ENCODE measurements around the gene ZNF628.
A peak's percentile ranks its signal among the peaks of the same experiment; 100 is the strongest.

ZNF628 gene

DNA sequence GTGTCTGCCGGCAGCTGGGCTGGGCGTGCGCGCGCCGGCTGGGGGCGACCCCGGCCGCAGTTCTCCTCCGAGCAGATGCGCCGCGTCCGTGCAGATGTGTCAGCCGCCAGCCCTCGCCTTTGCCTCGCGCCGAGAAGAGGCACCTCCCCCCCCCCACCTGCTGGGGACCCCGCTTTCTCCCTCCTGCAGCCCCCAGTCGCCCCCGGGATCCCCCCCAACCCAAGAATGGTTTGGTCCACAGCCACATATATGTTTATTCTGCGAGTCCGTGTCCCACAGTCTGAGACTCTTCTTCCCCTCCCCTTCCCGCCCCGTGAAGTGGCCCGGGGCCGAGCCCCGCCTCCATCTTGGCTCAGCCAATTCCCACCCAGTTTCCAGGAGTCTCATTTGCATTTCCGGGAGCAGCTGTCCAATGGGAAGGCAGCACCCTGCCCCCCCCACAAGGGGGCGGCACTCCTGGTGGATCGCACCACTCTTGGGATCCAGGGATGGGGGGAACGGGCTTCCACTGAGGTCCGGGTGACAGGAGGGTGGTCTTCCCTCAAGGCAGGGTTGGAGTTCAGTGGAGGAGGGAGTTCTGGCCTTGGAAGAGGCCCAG, 23.6 kb upstream of the ZNF628 start:
- Histone ChIP-seq H3K9me2 (replicated peaks; ENCODE audit: low read depth, low read length) (no peaks in the 10 kb centered on the region), H2AFZ (ENCODE audit: low read length) (no peak overlapping the region), H4K20me1 (ENCODE audit: insufficient read depth, low read length, poor library complexity, severe bottlenecking) (no peaks in the 10 kb centered on the region), H3K4me2 (ENCODE audit: low read depth, low read length, poor library complexity, severe bottlenecking) (no peak overlapping the region), H3K36me3 (ENCODE audit: insufficient read depth, low read length) (no peaks in the 10 kb centered on the region), H3K27me3 (ENCODE audit: insufficient read depth, low read length, poor library complexity, severe bottlenecking) (no peaks in the 10 kb centered on the region), H3K4me3 (ENCODE audit: low read length, poor library complexity, severe bottlenecking) (no peak overlapping the region), H3K79me2 (ENCODE audit: insufficient read depth, low read length) (no peaks in the 10 kb centered on the region; the same call in 1 of the 2 replicates), H3K4me1 (ENCODE audit: insufficient read depth, low read length, poor library complexity, severe bottlenecking) (no peaks in the 10 kb centered on the region), H3K9ac (ENCODE audit: low read depth, low read length, poor library complexity, severe bottlenecking) (no peak overlapping the region), H3F3A (ENCODE audit: low read depth) (no peaks in the 10 kb centered on the region), H3K9me3 (ENCODE audit: insufficient read depth, low read depth, low read length) (no peaks in the 10 kb centered on the region)
- TF ChIP-seq, protein P1, sequence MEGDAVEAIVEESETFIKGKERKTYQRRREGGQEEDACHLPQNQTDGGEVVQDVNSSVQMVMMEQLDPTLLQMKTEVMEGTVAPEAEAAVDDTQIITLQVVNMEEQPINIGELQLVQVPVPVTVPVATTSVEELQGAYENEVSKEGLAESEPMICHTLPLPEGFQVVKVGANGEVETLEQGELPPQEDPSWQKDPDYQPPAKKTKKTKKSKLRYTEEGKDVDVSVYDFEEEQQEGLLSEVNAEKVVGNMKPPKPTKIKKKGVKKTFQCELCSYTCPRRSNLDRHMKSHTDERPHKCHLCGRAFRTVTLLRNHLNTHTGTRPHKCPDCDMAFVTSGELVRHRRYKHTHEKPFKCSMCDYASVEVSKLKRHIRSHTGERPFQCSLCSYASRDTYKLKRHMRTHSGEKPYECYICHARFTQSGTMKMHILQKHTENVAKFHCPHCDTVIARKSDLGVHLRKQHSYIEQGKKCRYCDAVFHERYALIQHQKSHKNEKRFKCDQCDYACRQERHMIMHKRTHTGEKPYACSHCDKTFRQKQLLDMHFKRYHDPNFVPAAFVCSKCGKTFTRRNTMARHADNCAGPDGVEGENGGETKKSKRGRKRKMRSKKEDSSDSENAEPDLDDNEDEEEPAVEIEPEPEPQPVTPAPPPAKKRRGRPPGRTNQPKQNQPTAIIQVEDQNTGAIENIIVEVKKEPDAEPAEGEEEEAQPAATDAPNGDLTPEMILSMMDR (conservative IDR thresholded peaks at IDR 0.05; ENCODE audit: low read length) = no peak
- no peak for TF ChIP-seq EZH2phosphoT487 (IDR thresholded peaks at IDR 0.05; ENCODE audit: borderline replicate concordance)

DNA sequence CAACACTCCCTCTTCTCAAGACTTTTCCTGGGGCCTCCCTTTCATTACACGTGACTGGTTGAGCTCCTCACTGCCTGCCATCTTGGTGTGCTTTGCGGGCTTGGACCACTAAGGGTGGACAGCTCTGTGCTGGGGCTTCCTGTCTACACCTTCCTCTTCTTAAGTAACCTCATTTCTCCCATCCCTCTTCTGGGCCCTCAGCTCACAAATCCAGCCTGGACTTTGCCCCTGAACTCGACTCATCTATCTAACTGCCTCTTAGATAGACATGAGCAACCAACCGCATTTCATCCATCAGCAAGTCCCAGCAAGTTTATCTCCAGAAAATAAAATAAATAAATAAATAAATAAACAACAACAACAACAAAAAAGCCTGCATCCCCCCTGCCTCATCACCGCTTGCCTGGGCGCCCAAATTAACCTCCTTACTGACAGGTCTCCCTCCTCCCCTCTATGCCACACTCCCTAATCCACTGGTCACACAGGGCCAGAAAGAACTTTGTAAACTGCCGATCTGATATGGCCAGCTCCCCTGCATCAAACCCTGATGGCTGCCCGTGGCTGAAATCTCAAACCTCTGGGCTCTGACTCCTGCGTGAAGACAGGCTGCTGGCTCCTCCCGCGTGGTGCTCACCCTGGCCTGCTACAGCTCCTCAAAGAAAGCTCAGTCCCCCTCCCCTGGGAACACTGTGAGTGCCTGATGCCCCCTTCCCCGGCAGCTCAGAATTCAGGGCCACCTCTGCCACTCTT, 22.7 kb upstream of the ZNF628 start:
- TF ChIP-seq EZH2phosphoT487 (IDR thresholded peaks at IDR 0.05; ENCODE audit: borderline replicate concordance) = no peak
- TF ChIP-seq, protein P1 (conservative IDR thresholded peaks at IDR 0.05; ENCODE audit: low read length) = no peak
- H3K4me2 ChIP-seq (ENCODE audit: low read depth, low read length, poor library complexity, severe bottlenecking) = no peak overlapping the region
- H4K20me1 ChIP-seq (ENCODE audit: insufficient read depth, low read length, poor library complexity, severe bottlenecking) = no peaks in the 10 kb centered on the region
- no peak overlapping the region for H3K9ac ChIP-seq (ENCODE audit: low read depth, low read length, poor library complexity, severe bottlenecking)
- no peaks in the 10 kb centered on the region for H3K27me3 ChIP-seq (ENCODE audit: insufficient read depth, low read length, poor library complexity, severe bottlenecking)
- no peak overlapping the region for H3K4me3 ChIP-seq (ENCODE audit: low read length, poor library complexity, severe bottlenecking)
- no peaks in the 10 kb centered on the region for H3K9me3 ChIP-seq (ENCODE audit: insufficient read depth, low read depth, low read length)
- peaks cover 5% of the 10 kb centered on the region for H3K4me1 ChIP-seq (ENCODE audit: insufficient read depth, low read length, poor library complexity, severe bottlenecking)
- H3K9me2 ChIP-seq (replicated peaks; ENCODE audit: low read depth, low read length) = no peaks in the 10 kb centered on the region
- no peaks in the 10 kb centered on the region for H3F3A ChIP-seq (ENCODE audit: low read depth)
- no peak overlapping the region for H2AFZ ChIP-seq (ENCODE audit: low read length)
- H3K79me2 ChIP-seq (ENCODE audit: insufficient read depth, low read length) = no peaks in the 10 kb centered on the region; the same call in 1 of the 2 replicates
- no peaks in the 10 kb centered on the region for H3K36me3 ChIP-seq (ENCODE audit: insufficient read depth, low read length)

DNA sequence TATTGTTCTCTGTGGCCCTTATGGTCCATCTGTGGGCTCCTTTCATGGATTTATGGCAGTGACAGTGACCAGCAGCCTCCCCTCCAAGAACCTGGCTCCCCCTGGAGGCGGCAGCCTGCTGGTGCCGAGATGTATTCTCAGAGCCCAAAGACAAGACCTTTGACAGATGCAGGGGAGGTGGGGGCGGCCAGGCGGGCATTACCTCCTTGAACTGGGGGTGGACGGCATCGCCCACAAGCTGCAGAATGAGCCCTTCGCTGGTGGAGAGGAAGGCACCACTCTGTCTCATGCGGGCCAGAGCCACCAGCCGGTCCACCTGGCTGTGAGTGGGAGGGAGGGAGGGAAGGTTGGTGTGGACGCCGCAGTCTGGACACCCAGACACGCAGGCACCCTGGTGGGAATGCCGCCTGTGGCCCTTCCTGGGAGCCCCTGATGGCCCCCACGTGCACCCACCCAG, 21.6 kb upstream of the ZNF628 start:
- Histone ChIP-seq H4K20me1 (ENCODE audit: insufficient read depth, low read length, poor library complexity, severe bottlenecking) (peaks cover 6% of the 10 kb centered on the region), H3K79me2 (ENCODE audit: insufficient read depth, low read length) (peaks cover 4% of the 10 kb centered on the region; the same call in 1 of the 2 replicates), H3K4me3 (ENCODE audit: low read length, poor library complexity, severe bottlenecking) (no peak overlapping the region), H3K9me2 (replicated peaks; ENCODE audit: low read depth, low read length) (no peaks in the 10 kb centered on the region), H3K9ac (ENCODE audit: low read depth, low read length, poor library complexity, severe bottlenecking) (no peak overlapping the region), H3K36me3 (ENCODE audit: insufficient read depth, low read length) (no peaks in the 10 kb centered on the region), H3K4me2 (ENCODE audit: low read depth, low read length, poor library complexity, severe bottlenecking) (no peak overlapping the region), H2AFZ (ENCODE audit: low read length) (no peak overlapping the region), H3K9me3 (ENCODE audit: insufficient read depth, low read depth, low read length) (no peaks in the 10 kb centered on the region), H3K27me3 (ENCODE audit: insufficient read depth, low read length, poor library complexity, severe bottlenecking) (no peaks in the 10 kb centered on the region), H3K4me1 (ENCODE audit: insufficient read depth, low read length, poor library complexity, severe bottlenecking) (peaks cover 14% of the 10 kb centered on the region), H3F3A (ENCODE audit: low read depth) (no peaks in the 10 kb centered on the region)
- TF ChIP-seq, protein P1 (conservative IDR thresholded peaks at IDR 0.05; ENCODE audit: low read length) = peak; percentile 83
- TF ChIP-seq EZH2phosphoT487 (IDR thresholded peaks at IDR 0.05; ENCODE audit: borderline replicate concordance) = no peak
